Smooth muscle cell (in vitro differentiated cells): ENCODE data around the gene KRT35. TPM values are rescaled to one million over a fixed set of nuclear protein-coding genes. Genes with fewer than 3 reads are reported as not detected.

Experiments used
- DNase-seq: peaks from one replicate; lab custom pipeline; 2025; ENCODE audit not compliant: unreplicated experiment; lab: John Stamatoyannopoulos, UW
- H2AFZ ChIP-seq: fragments of 200-600 bp; sonication (generic); 2 replicates; pipeline ENCODE4 v1.6.0; 2016; ENCODE audit warnings: antibody characterized with exemption, low read depth, mild to moderate bottlenecking
- H3F3A ChIP-seq: fragments of 200-600 bp; sonication (generic); 2 replicates; pipeline ENCODE4 v1.6.0; 2017; ENCODE audit warnings: antibody characterized with exemption, low read depth
- H3K27ac ChIP-seq: fragments of 200-600 bp; sonication (generic); 2 replicates; pipeline ENCODE4 v1.5.1; 2016; ENCODE audit warnings: low read depth, mild to moderate bottlenecking
- H3K27me3 ChIP-seq: fragments of 200-600 bp; sonication (generic); 2 replicates; pipeline ENCODE4 v1.6.1; 2016; ENCODE audit warnings: low read depth, mild to moderate bottlenecking
- H3K36me3 ChIP-seq: fragments of 200-600 bp; sonication (generic); 2 replicates; pipeline ENCODE4 v1.5.1; 2016; ENCODE audit warnings: low read depth
- H3K4me1 ChIP-seq: fragments of 200-600 bp; sonication (generic); 2 replicates; pipeline ENCODE4 v1.5.1; 2016; ENCODE audit warnings: low read depth
- H3K4me2 ChIP-seq: fragments of 200-600 bp; sonication (generic); 2 replicates; pipeline ENCODE4 v1.6.0; 2016; ENCODE audit warnings: mild to moderate bottlenecking
- H3K4me3 ChIP-seq: fragments of 200-600 bp; sonication (generic); 2 replicates; pipeline ENCODE4 v1.5.1; 2016; ENCODE audit warnings: mild to moderate bottlenecking
- H3K79me2 ChIP-seq: fragments of 200-600 bp; sonication (generic); 2 replicates; pipeline ENCODE4 v1.6.0; 2016; ENCODE audit warnings: low read depth, mild to moderate bottlenecking
- H3K9ac ChIP-seq: fragments of 200-600 bp; sonication (generic); 2 replicates; pipeline ENCODE4 v1.6.0; 2016; ENCODE audit warnings: low read depth
- H3K9me3 ChIP-seq: fragments of 200-600 bp; sonication (generic); replicated peaks from 2 replicates; pipeline ENCODE4 v1.5.1; 2016; ENCODE audit warnings: low read depth
- H4K20me1 ChIP-seq: fragments of 200-600 bp; sonication (generic); 2 replicates; pipeline ENCODE4 v1.6.0; 2016; ENCODE audit warnings: low read depth
- WGBS: methylation state at CpG from one replicate; pipeline ENCODE4 v1.1.7; 2016; ENCODE audit warnings: low lambda C conversion rate; 5-methylcytosine and 5-hydroxymethylcytosine counted together
- polyA plus RNA-seq: library from polyadenylated mRNA; unstranded; fragments of >200 nt; fragmentation: Nextera tagmentation; extraction: Ambion mirVana; gene quantifications from 2 replicates; pipeline ENCODE4 v1.2.1, GENCODE V29; 2016
- total RNA-seq: library from RNA; depleted of rRNA; stranded (reverse); fragments of >200 nt; gene quantifications from 2 replicates; pipeline ENCODE4 v1.2.3, GENCODE V29; 2014
- TF ChIP-seq, protein P1 (sequence below): fragments of 200-600 bp; sonication (generic); IDR thresholded peaks from 2 replicates; pipeline ENCODE4 v1.5.1; 2017; ENCODE audit warnings: borderline replicate concordance, mild to moderate bottlenecking, antibody characterized with exemption; ENCODE audit not compliant: insufficient read depth, poor library complexity, severe bottlenecking

Gene KRT35
- total and polyA plus RNA-seq, 2 experiments from 2014 or later: not detected

DNA sequence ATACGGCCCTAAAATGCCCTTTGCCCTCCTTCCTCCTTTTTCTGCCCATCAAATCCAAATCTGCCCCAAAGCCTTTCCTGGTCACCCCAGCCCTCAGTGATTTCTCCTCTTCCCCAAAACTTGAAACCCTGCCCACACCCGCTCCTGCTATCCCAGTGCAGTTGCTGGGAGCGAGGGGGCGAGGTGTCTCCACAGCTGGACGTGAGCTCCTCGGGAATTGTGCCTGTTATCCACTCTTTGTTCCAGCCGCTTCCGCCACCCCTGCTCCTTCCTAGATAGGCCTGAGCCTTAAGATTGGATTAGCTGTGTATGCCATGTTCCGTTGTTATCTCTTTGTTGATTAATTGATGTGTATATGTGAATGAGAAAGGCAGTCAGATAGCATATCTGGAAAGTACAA is 2.6 kb upstream of the KRT35 start:
- WGBS: 68% methylated on average over 9 of the region's 9 CpGs
- H3K4me3 ChIP-seq: no peak overlapping the region
- DNase-seq: no peak
- no peaks in the 10 kb centered on the region for H3K4me1 ChIP-seq
- H3K27ac ChIP-seq: no peak overlapping the region
- H3K36me3 ChIP-seq: no peaks in the 10 kb centered on the region
- H2AFZ ChIP-seq: no peak overlapping the region
- H3K27me3 ChIP-seq: no peaks in the 10 kb centered on the region
- no peaks in the 10 kb centered on the region for H3K9me3 ChIP-seq
- TF ChIP-seq, protein P1, sequence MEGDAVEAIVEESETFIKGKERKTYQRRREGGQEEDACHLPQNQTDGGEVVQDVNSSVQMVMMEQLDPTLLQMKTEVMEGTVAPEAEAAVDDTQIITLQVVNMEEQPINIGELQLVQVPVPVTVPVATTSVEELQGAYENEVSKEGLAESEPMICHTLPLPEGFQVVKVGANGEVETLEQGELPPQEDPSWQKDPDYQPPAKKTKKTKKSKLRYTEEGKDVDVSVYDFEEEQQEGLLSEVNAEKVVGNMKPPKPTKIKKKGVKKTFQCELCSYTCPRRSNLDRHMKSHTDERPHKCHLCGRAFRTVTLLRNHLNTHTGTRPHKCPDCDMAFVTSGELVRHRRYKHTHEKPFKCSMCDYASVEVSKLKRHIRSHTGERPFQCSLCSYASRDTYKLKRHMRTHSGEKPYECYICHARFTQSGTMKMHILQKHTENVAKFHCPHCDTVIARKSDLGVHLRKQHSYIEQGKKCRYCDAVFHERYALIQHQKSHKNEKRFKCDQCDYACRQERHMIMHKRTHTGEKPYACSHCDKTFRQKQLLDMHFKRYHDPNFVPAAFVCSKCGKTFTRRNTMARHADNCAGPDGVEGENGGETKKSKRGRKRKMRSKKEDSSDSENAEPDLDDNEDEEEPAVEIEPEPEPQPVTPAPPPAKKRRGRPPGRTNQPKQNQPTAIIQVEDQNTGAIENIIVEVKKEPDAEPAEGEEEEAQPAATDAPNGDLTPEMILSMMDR: no peak
- H3K4me2 ChIP-seq: no peak overlapping the region
- H3K79me2 ChIP-seq: no peaks in the 10 kb centered on the region
- no peaks in the 10 kb centered on the region for H4K20me1 ChIP-seq
- H3K9ac ChIP-seq: no peak overlapping the region
- no peaks in the 10 kb centered on the region for H3F3A ChIP-seq

- H3K79me2 ChIP-seq: no peaks in the 10 kb centered on the region
- H3K4me2 ChIP-seq: no peak overlapping the region
- H2AFZ ChIP-seq: no peak overlapping the region
- 95% methylated on average over 10 of the region's 10 CpGs for WGBS
- H4K20me1 ChIP-seq: no peaks in the 10 kb centered on the region
- no peaks in the 10 kb centered on the region for H3K27me3 ChIP-seq
- TF ChIP-seq, protein P1: no peak
- no peaks in the 10 kb centered on the region for H3K9me3 ChIP-seq
- no peak overlapping the region for H3K4me3 ChIP-seq
- H3F3A ChIP-seq: no peaks in the 10 kb centered on the region
- H3K36me3 ChIP-seq: no peaks in the 10 kb centered on the region
- H3K4me1 ChIP-seq: no peaks in the 10 kb centered on the region
- no peak for DNase-seq
- no peak overlapping the region for H3K27ac ChIP-seq
- H3K9ac ChIP-seq: no peak overlapping the region
Observed at GRCh38 chr17:41480581-41480980, 370 bp downstream of the KRT35 start.

DNA sequence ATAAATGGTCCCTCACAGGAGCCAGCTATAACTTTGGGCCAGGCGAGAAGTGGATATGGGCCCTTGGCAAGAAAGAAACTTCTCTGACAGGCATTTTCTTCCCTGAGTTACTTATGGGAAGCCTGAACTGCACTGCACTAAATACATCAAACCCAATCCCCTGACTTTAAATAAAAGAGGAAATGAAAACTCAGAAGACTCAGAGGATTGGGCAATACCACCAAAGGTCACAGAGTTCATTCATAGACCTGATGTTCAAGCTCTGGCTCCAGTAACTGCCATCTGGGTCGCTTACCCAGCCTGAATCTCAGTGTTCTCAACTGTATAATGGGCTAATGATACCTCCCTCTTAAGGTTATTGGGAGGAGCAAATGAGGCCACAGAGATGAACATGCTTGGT is 815 bp downstream of the KRT35 start:
- no peaks in the 10 kb centered on the region for H3K9me3 ChIP-seq
- no peak for DNase-seq
- 37% methylated on average over 2 of the region's 2 CpGs for WGBS
- TF ChIP-seq, protein P1: no peak
- H2AFZ ChIP-seq: no peak overlapping the region
- no peaks in the 10 kb centered on the region for H3K4me1 ChIP-seq
- H3K27me3 ChIP-seq: no peaks in the 10 kb centered on the region
- H3K4me2 ChIP-seq: no peak overlapping the region
- H3K9ac ChIP-seq: no peak overlapping the region
- H3K79me2 ChIP-seq: no peaks in the 10 kb centered on the region
- no peaks in the 10 kb centered on the region for H4K20me1 ChIP-seq
- no peak overlapping the region for H3K27ac ChIP-seq
- H3K36me3 ChIP-seq: no peaks in the 10 kb centered on the region
- H3K4me3 ChIP-seq: no peak overlapping the region
- H3F3A ChIP-seq: no peaks in the 10 kb centered on the region

DNA sequence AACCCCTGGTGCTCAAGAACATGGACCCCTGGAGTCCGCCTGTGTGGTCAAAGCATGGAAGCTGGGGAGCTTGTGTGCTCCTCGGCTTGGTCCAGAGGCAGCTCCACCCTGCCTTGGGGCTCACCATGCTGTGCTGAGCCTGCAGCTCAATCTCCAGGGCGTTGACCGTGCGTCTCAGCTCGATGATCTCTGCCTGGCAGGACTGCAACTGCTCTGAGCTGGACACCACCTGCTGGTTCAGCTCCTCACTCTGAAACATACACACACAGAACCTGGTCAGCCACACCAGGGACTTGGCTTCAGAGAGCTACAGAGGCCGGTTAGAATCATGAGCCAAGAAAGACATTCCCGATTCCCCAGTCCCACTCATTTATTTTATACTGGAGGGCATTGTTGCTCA is 2.7 kb downstream of the KRT35 start:
- no peaks in the 10 kb centered on the region for H3K27me3 ChIP-seq
- no peaks in the 10 kb centered on the region for H3K4me1 ChIP-seq
- H3F3A ChIP-seq: no peaks in the 10 kb centered on the region
- no peaks in the 10 kb centered on the region for H3K9me3 ChIP-seq
- TF ChIP-seq, protein P1: no peak
- no peaks in the 10 kb centered on the region for H3K36me3 ChIP-seq
- DNase-seq: no peak
- H2AFZ ChIP-seq: no peak overlapping the region
- no peak overlapping the region for H3K27ac ChIP-seq
- no peak overlapping the region for H3K4me2 ChIP-seq
- no peak overlapping the region for H3K4me3 ChIP-seq
- H3K79me2 ChIP-seq: no peaks in the 10 kb centered on the region
- no peak overlapping the region for H3K9ac ChIP-seq
- 95% methylated on average over 8 of the region's 8 CpGs for WGBS
- H4K20me1 ChIP-seq: no peaks in the 10 kb centered on the region
